Neutrophil (primary cell): ENCODE data around the gene IBA57.

Experiments used
- H3K27ac ChIP-seq: fragments of 200-600 bp; sonication (generic); 2 replicates; pipeline ENCODE4 v1.5.1; 2016; ENCODE audit warnings: mild to moderate bottlenecking, moderate library complexity
- H3K27me3 ChIP-seq: fragments of 200-600 bp; sonication (generic); 2 replicates; pipeline ENCODE4 v1.6.0; 2016; ENCODE audit warnings: mild to moderate bottlenecking
- H3K36me3 ChIP-seq: fragments of 200-600 bp; sonication (generic); 2 replicates; pipeline ENCODE4 v1.5.1; 2017
- H3K4me1 ChIP-seq, 2 experiments: fragments of 200-600 bp in 1 of 2; sonication (generic) in 1 of 2; 1 replicate in 1 of 2; 2 replicates in 1 of 2; pipeline versions ENCODE4 v1.5.1 to v1.6.1; 2013 to 2016; ENCODE audit warnings: low read depth in 1 of 2, low read length in 1 of 2, mild to moderate bottlenecking in 1 of 2, moderate library complexity in 1 of 2; ENCODE audit not compliant: control insufficient read depth in 1 of 2, insufficient read depth in 1 of 2
- H3K4me3 ChIP-seq, 2 experiments: fragments of 200-600 bp in 1 of 2; sonication (generic) in 1 of 2; 1 replicate in 1 of 2; 2 replicates in 1 of 2; pipeline ENCODE4 v1.5.1; 2013 to 2016; ENCODE audit warnings: low read depth in 1 of 2, low read length in 1 of 2, mild to moderate bottlenecking in 1 of 2, moderate library complexity in 1 of 2
- H3K9me3 ChIP-seq: fragments of 200-600 bp; sonication (generic); 2 replicates; pipeline ENCODE4 v1.5.1; 2016
- CTCF ChIP-seq: fragments of 200-600 bp; sonication (generic); IDR thresholded peaks from 2 replicates; pipeline ENCODE4 v1.5.1; 2016; ENCODE audit warnings: antibody characterized with exemption

IBA57 gene

GRCh38 chr1:228216371-228217320 lies 51.0 kb downstream of the IBA57 start:
- no peaks in the 10 kb centered on the region for H3K36me3 ChIP-seq
- no peaks in the 10 kb centered on the region for H3K9me3 ChIP-seq
- TF ChIP-seq CTCF = no peak
- H3K27ac ChIP-seq = no peak overlapping the region
- no peak overlapping the region for H3K4me3 ChIP-seq
- peaks cover 0 to 14% of the 10 kb centered on the region in 2 experiments for H3K4me1 ChIP-seq
- H3K27me3 ChIP-seq = peaks cover 33% of the 10 kb centered on the region

- no peaks in the 10 kb centered on the region for H3K9me3 ChIP-seq
- no peaks in the 10 kb centered on the region for H3K36me3 ChIP-seq
- peaks cover 25% of the 10 kb centered on the region for H3K27me3 ChIP-seq
- no peak overlapping the region for H3K4me3 ChIP-seq
- no peak for TF ChIP-seq CTCF
- no peak overlapping the region for H3K27ac ChIP-seq
- H3K4me1 ChIP-seq = peaks cover 0 to 12% of the 10 kb centered on the region in 2 experiments
Measured at GRCh38 chr1:228217551-228218344, 52.1 kb downstream of the IBA57 start.

GRCh38 chr1:228218513-228219244 lies 53.1 kb downstream of the IBA57 start:
- no peaks in the 10 kb centered on the region for H3K36me3 ChIP-seq
- H3K9me3 ChIP-seq = no peaks in the 10 kb centered on the region
- H3K27ac ChIP-seq = no peak overlapping the region
- H3K27me3 ChIP-seq = peaks cover 16% of the 10 kb centered on the region
- peaks cover 0 to 4% of the 10 kb centered on the region in 2 experiments for H3K4me1 ChIP-seq
- H3K4me3 ChIP-seq = no peak overlapping the region
- TF ChIP-seq CTCF = no peak

- no peak for TF ChIP-seq CTCF
- H3K4me1 ChIP-seq = no peaks in the 10 kb centered on the region
- no peaks in the 10 kb centered on the region for H3K9me3 ChIP-seq
- H3K27me3 ChIP-seq = peaks cover 9% of the 10 kb centered on the region
- no peaks in the 10 kb centered on the region for H3K36me3 ChIP-seq
- no peak overlapping the region for H3K27ac ChIP-seq
- no peak overlapping the region for H3K4me3 ChIP-seq
Measured at GRCh38 chr1:228219245-228219961, 53.8 kb downstream of the IBA57 start.
